ENCODE data around the gene COG2. TPM values are rescaled to one million over a fixed set of nuclear protein-coding genes. Genes with fewer than 3 reads are reported as not detected.
"Not testable (repeated sequence)": the region's sequence is repeated elsewhere in the genome, so short reads cannot be mapped to it uniquely, and the experiment has no call there.

The COG2 gene
- total RNA-seq, 1 experiment from 2014 or later = 40.9 TPM

GRCh38 chr1:230693221-230693620 lies 50.9 kb downstream of the COG2 start:
- Histone ChIP-seq H3K4me2 (ENCODE audit: low read depth, low read length, poor library complexity, severe bottlenecking) (no peak overlapping the region), H2AFZ (ENCODE audit: low read length) (no peak overlapping the region), H3K9ac (ENCODE audit: low read length) (no peak overlapping the region), H3K4me1 (ENCODE audit: low read length) (no peaks in the 10 kb centered on the region), H3K9me2 (replicated peaks; ENCODE audit: insufficient read depth, low read length) (no peaks in the 10 kb centered on the region), H3K27ac (ENCODE audit: low read length) (no peak overlapping the region), H3K9me3 (ENCODE audit: low read length) (no peaks in the 10 kb centered on the region), H4K20me1 (ENCODE audit: insufficient read depth, low read depth, low read length) (no peaks in the 10 kb centered on the region), H3K4me3 (ENCODE audit: low read length) (no peak overlapping the region), H3K27me3 (ENCODE audit: low read length) (no peaks in the 10 kb centered on the region), H3K36me3 (ENCODE audit: insufficient read depth, low read length) (peaks cover 29% of the 10 kb centered on the region; the same call in 1 of the 2 replicates), H3K79me2 (ENCODE audit: low read length) (no peaks in the 10 kb centered on the region)
- DNase-seq = no peak

- H3K27me3 ChIP-seq (ENCODE audit: low read length) = no peaks in the 10 kb centered on the region
- no peak overlapping the region for H3K4me2 ChIP-seq (ENCODE audit: low read depth, low read length, poor library complexity, severe bottlenecking)
Measured at GRCh38 chr1:230693777-230694176, 51.5 kb downstream of the COG2 start.

GRCh38 chr1:230694464-230694863 lies 52.2 kb downstream of the COG2 start:
- no peak overlapping the region for H3K9ac ChIP-seq (ENCODE audit: low read length)
- no peaks in the 10 kb centered on the region for H3K9me3 ChIP-seq (ENCODE audit: low read length)
- H3K4me1 ChIP-seq (ENCODE audit: low read length) = no peaks in the 10 kb centered on the region
- no peak overlapping the region for H3K27ac ChIP-seq (ENCODE audit: low read length)
- DNase-seq = no peak
- no peaks in the 10 kb centered on the region for H3K27me3 ChIP-seq (ENCODE audit: low read length)
- no peaks in the 10 kb centered on the region for H3K79me2 ChIP-seq (ENCODE audit: low read length)
- no peak overlapping the region for H2AFZ ChIP-seq (ENCODE audit: low read length)
- no peak overlapping the region for H3K4me2 ChIP-seq (ENCODE audit: low read depth, low read length, poor library complexity, severe bottlenecking)
- H4K20me1 ChIP-seq (ENCODE audit: insufficient read depth, low read depth, low read length) = no peaks in the 10 kb centered on the region
- H3K9me2 ChIP-seq (replicated peaks; ENCODE audit: insufficient read depth, low read length) = no peaks in the 10 kb centered on the region
- peaks cover 24% of the 10 kb centered on the region; the same call in 1 of the 2 replicates for H3K36me3 ChIP-seq (ENCODE audit: insufficient read depth, low read length)
- H3K4me3 ChIP-seq (ENCODE audit: low read length) = no peak overlapping the region

More at GRCh38 chr1:230693777-230694176, 51.5 kb downstream of the COG2 start:
- no peaks in the 10 kb centered on the region for H3K79me2 ChIP-seq (ENCODE audit: low read length)
- no peak overlapping the region for H3K4me3 ChIP-seq (ENCODE audit: low read length)
- no peaks in the 10 kb centered on the region for H3K9me3 ChIP-seq (ENCODE audit: low read length)
- H2AFZ ChIP-seq (ENCODE audit: low read length) = no peak overlapping the region
- no peak for DNase-seq
- peaks cover 27% of the 10 kb centered on the region; the same call in 1 of the 2 replicates for H3K36me3 ChIP-seq (ENCODE audit: insufficient read depth, low read length)
- no peaks in the 10 kb centered on the region for H4K20me1 ChIP-seq (ENCODE audit: insufficient read depth, low read depth, low read length)
- no peak overlapping the region for H3K27ac ChIP-seq (ENCODE audit: low read length)
- no peaks in the 10 kb centered on the region for H3K9me2 ChIP-seq (replicated peaks; ENCODE audit: insufficient read depth, low read length)
- no peaks in the 10 kb centered on the region for H3K4me1 ChIP-seq (ENCODE audit: low read length)
- no peak overlapping the region for H3K9ac ChIP-seq (ENCODE audit: low read length)

- no peaks in the 10 kb centered on the region for H4K20me1 ChIP-seq (ENCODE audit: insufficient read depth, low read depth, low read length)
- H3K4me1 ChIP-seq (ENCODE audit: low read length) = no peaks in the 10 kb centered on the region
- no peaks in the 10 kb centered on the region for H3K9me2 ChIP-seq (replicated peaks; ENCODE audit: insufficient read depth, low read length)
- no peak overlapping the region for H3K4me2 ChIP-seq (ENCODE audit: low read depth, low read length, poor library complexity, severe bottlenecking)
- no peak overlapping the region for H3K9ac ChIP-seq (ENCODE audit: low read length)
- H2AFZ ChIP-seq (ENCODE audit: low read length) = no peak overlapping the region
- no peaks in the 10 kb centered on the region for H3K9me3 ChIP-seq (ENCODE audit: low read length)
- peaks cover 19% of the 10 kb centered on the region; the same call in 1 of the 2 replicates for H3K36me3 ChIP-seq (ENCODE audit: insufficient read depth, low read length)
- no peaks in the 10 kb centered on the region for H3K79me2 ChIP-seq (ENCODE audit: low read length)
- no peaks in the 10 kb centered on the region for H3K27me3 ChIP-seq (ENCODE audit: low read length)
- no peak overlapping the region for H3K27ac ChIP-seq (ENCODE audit: low read length)
- no peak for DNase-seq
- no peak overlapping the region for H3K4me3 ChIP-seq (ENCODE audit: low read length)
Measured at GRCh38 chr1:230694991-230695390, 52.7 kb downstream of the COG2 start.

- Histone ChIP-seq H3K27me3 (ENCODE audit: low read length) (no peaks in the 10 kb centered on the region), H4K20me1 (ENCODE audit: insufficient read depth, low read depth, low read length) (no peaks in the 10 kb centered on the region), H2AFZ (ENCODE audit: low read length) (no peak overlapping the region), H3K4me1 (ENCODE audit: low read length) (no peaks in the 10 kb centered on the region), H3K4me2 (ENCODE audit: low read depth, low read length, poor library complexity, severe bottlenecking) (no peak overlapping the region), H3K9ac (ENCODE audit: low read length) (no peak overlapping the region), H3K9me2 (replicated peaks; ENCODE audit: insufficient read depth, low read length) (no peaks in the 10 kb centered on the region), H3K79me2 (ENCODE audit: low read length) (no peaks in the 10 kb centered on the region), H3K27ac (ENCODE audit: low read length) (no peak overlapping the region), H3K4me3 (ENCODE audit: low read length) (no peak overlapping the region), H3K36me3 (ENCODE audit: insufficient read depth, low read length) (peaks cover 11% of the 10 kb centered on the region; the same call in 1 of the 2 replicates), H3K9me3 (ENCODE audit: low read length) (no peaks in the 10 kb centered on the region)
- no peak for DNase-seq
Measured at GRCh38 chr1:230696218-230696617, 53.9 kb downstream of the COG2 start.

- Histone ChIP-seq H3K27ac (ENCODE audit: low read length) (no peak overlapping the region), H3K79me2 (ENCODE audit: low read length) (no peaks in the 10 kb centered on the region), H3K9me3 (ENCODE audit: low read length) (no peaks in the 10 kb centered on the region), H3K4me3 (ENCODE audit: low read length) (no peak overlapping the region), H3K4me1 (ENCODE audit: low read length) (no peaks in the 10 kb centered on the region), H3K9me2 (replicated peaks; ENCODE audit: insufficient read depth, low read length) (no peaks in the 10 kb centered on the region), H2AFZ (ENCODE audit: low read length) (no peak overlapping the region), H3K27me3 (ENCODE audit: low read length) (no peaks in the 10 kb centered on the region), H4K20me1 (ENCODE audit: insufficient read depth, low read depth, low read length) (no peaks in the 10 kb centered on the region), H3K36me3 (ENCODE audit: insufficient read depth, low read length) (peaks cover 11% of the 10 kb centered on the region; the same call in 1 of the 2 replicates), H3K9ac (ENCODE audit: low read length) (no peak overlapping the region), H3K4me2 (ENCODE audit: low read depth, low read length, poor library complexity, severe bottlenecking) (no peak overlapping the region)
- no peak for DNase-seq
Measured at GRCh38 chr1:230696722-230697437, 54.6 kb downstream of the COG2 start.

GRCh38 chr1:230698130-230698529 lies 55.8 kb downstream of the COG2 start:
- no peak overlapping the region for H3K4me2 ChIP-seq (ENCODE audit: low read depth, low read length, poor library complexity, severe bottlenecking)
- no peaks in the 10 kb centered on the region for H3K27me3 ChIP-seq (ENCODE audit: low read length)
- no peaks in the 10 kb centered on the region for H3K4me1 ChIP-seq (ENCODE audit: low read length)
- no peak for DNase-seq
- H3K9ac ChIP-seq (ENCODE audit: low read length) = no peak overlapping the region
- H3K79me2 ChIP-seq (ENCODE audit: low read length) = no peaks in the 10 kb centered on the region
- no peak overlapping the region for H3K27ac ChIP-seq (ENCODE audit: low read length)
- H3K4me3 ChIP-seq (ENCODE audit: low read length) = no peak overlapping the region
- H4K20me1 ChIP-seq (ENCODE audit: insufficient read depth, low read depth, low read length) = no peaks in the 10 kb centered on the region
- H2AFZ ChIP-seq (ENCODE audit: low read length) = no peak overlapping the region
- H3K9me3 ChIP-seq (ENCODE audit: low read length) = no peaks in the 10 kb centered on the region
- 0 out of 2 replicates have a peak, but pooled peaks cover 4% of the 10 kb centered on the region for H3K36me3 ChIP-seq (ENCODE audit: insufficient read depth, low read length)
- H3K9me2 ChIP-seq (replicated peaks; ENCODE audit: insufficient read depth, low read length) = no peaks in the 10 kb centered on the region

- not testable (repeated sequence) for H4K20me1 ChIP-seq (ENCODE audit: insufficient read depth, low read depth, low read length); H3K36me3 ChIP-seq (ENCODE audit: insufficient read depth, low read length); H3K9me2 ChIP-seq (replicated peaks; ENCODE audit: insufficient read depth, low read length); H3K9ac ChIP-seq (ENCODE audit: low read length); H3K4me1 ChIP-seq (ENCODE audit: low read length); H3K27ac ChIP-seq (ENCODE audit: low read length); H3K27me3 ChIP-seq (ENCODE audit: low read length); H3K9me3 ChIP-seq (ENCODE audit: low read length); H3K4me3 ChIP-seq (ENCODE audit: low read length); H3K79me2 ChIP-seq (ENCODE audit: low read length); H3K4me2 ChIP-seq (ENCODE audit: low read depth, low read length, poor library complexity, severe bottlenecking); DNase-seq; H2AFZ ChIP-seq (ENCODE audit: low read length)
Measured at GRCh38 chr1:230698964-230699363, 56.7 kb downstream of the COG2 start.

Data from Karpas-422 (cell line).